Spleen (tissue), 7 donors: ENCODE data around the gene EPHB1.

ENCODE experiments used
- POLR2A ChIP-seq, 3 donors: fragments of 450-650 bp; IDR thresholded peaks; one replicate each; pipeline ENCODE4 v1.5.1; 2017; ENCODE audit warnings: antibody characterized with exemption in 3 of 3, mild to moderate bottlenecking in 1 of 3
- POLR2AphosphoS5 ChIP-seq, 3 donors: sonication (generic); formaldehyde crosslinking; IDR thresholded peaks; one replicate each; pipeline ENCODE4 v1.5.1; 2017; ENCODE audit warnings: antibody characterized with exemption in 3 of 3
- TF ChIP-seq, protein P1 (sequence below), 11 experiments: fragments of 200-600 bp in 7 of 11; fragments of 450-650 bp in 4 of 11; sonication (generic) in 4 of 11; IDR thresholded peaks in 8 of 11; conservative IDR thresholded peaks in 3 of 11; 1 replicate in 7 of 11; 2 replicates in 4 of 11; pipeline versions ENCODE4 v1.4.0 to v1.8.0; 2016 to 2021; ENCODE audit warnings: antibody characterized with exemption in 11 of 11, inconsistent platforms in 4 of 11, mild to moderate bottlenecking in 1 of 11
- donor health status: DM: no; HTN: no; CAD: no; lungs with moderate emphysema.
- donor health status: DM: no; HTN: no; CAD: no.
- donor health status: DM: no; HTN: no; CAD: no.

DNA sequence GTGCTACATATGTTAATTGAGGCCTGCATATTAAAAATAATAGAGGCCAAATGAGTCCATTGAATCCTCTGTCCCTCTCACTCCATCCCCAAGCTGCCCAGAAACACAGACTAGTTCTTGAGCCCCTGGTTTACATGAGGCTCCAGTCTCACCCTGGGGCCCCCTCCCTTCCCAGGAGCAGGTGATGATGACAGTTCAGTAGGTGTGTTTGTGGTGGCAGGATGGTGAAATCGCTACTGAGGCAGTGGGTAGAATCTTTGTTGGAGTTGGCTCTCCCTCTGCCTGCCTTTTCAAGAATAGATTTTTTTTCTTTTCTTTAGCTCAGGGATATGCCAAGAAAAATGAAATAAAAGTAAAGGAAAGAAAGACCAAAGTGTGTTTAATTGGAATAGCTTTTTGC is 288.7 kb downstream of the EPHB1 start:
- TF ChIP-seq, protein P1, sequence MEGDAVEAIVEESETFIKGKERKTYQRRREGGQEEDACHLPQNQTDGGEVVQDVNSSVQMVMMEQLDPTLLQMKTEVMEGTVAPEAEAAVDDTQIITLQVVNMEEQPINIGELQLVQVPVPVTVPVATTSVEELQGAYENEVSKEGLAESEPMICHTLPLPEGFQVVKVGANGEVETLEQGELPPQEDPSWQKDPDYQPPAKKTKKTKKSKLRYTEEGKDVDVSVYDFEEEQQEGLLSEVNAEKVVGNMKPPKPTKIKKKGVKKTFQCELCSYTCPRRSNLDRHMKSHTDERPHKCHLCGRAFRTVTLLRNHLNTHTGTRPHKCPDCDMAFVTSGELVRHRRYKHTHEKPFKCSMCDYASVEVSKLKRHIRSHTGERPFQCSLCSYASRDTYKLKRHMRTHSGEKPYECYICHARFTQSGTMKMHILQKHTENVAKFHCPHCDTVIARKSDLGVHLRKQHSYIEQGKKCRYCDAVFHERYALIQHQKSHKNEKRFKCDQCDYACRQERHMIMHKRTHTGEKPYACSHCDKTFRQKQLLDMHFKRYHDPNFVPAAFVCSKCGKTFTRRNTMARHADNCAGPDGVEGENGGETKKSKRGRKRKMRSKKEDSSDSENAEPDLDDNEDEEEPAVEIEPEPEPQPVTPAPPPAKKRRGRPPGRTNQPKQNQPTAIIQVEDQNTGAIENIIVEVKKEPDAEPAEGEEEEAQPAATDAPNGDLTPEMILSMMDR (IDR thresholded peaks at IDR 0.05 in 8 of 11, conservative IDR thresholded peaks at IDR 0.05 in 3 of 11) = no peak
- TF ChIP-seq POLR2A (IDR thresholded peaks at IDR 0.05) (no peak), POLR2AphosphoS5 (IDR thresholded peaks at IDR 0.05) (no peak)
